SK-N-SH (cell line): ENCODE measurements around the gene BRD1. TPM values are rescaled to one million over a fixed set of nuclear protein-coding genes. Genes with fewer than 3 reads are reported as not detected.

Source experiments
- CTCF ChIA-PET: fragments of 300-600, 350-600 bp; formaldehyde crosslinking; extraction: SDS; loops from one replicate; lab custom pipeline; 2021; lab: Yijun Ruan, JAX
- POLR2A ChIA-PET: fragments of 350-600 bp; sonication (Branson Sonifier 250); formaldehyde crosslinking; extraction: SDS; loops from one replicate; lab custom pipeline; 2020; ENCODE audit warnings: antibody characterized with exemption, inconsistent platforms; lab: Yijun Ruan, JAX
- DNase-seq: peaks from one replicate; pipeline ENCODE4 v3.0.0; 2012
- H2AFZ ChIP-seq: fragments of 200-600 bp; sonication (generic); 2 replicates; pipeline ENCODE4 v1.8.1; 2016; ENCODE audit warnings: antibody characterized with exemption, mild to moderate bottlenecking, low read depth
- H3F3A ChIP-seq: fragments of 200-600 bp; sonication (generic); replicated peaks from 2 replicates; pipeline ENCODE3; 2016; ENCODE audit warnings: antibody characterized with exemption, mild to moderate bottlenecking; ENCODE audit not compliant: insufficient read depth
- H3K27ac ChIP-seq, 2 experiments: fragments of 200-500 bp in 1 of 2; fragments of 200-600 bp in 1 of 2; sonication (Bioruptor generic) in 1 of 2; sonication (generic), shearing (Covaris generic) in 1 of 2; 2 replicates each; pipeline versions ENCODE4 v1.5.1 to v1.6.1; 2014 to 2016; ENCODE audit warnings: low read depth in 2 of 2, inconsistent platforms in 1 of 2, low read length in 1 of 2, mild to moderate bottlenecking in 1 of 2, mixed read lengths in 1 of 2
- H3K27me3 ChIP-seq: fragments of 200-600 bp; sonication (generic), shearing (Covaris generic); 2 replicates; pipeline ENCODE4 v1.6.1; 2016; ENCODE audit warnings: mixed run types; ENCODE audit not compliant: insufficient read depth
- H3K36me3 ChIP-seq, 2 experiments: fragments of 200-500 bp in 1 of 2; fragments of 200-600 bp in 1 of 2; sonication (Bioruptor generic) in 1 of 2; sonication (generic) in 1 of 2; replicated peaks in 1 of 2; 2 replicates each; pipeline versions ENCODE3 to v1.5.1; 2014 to 2016; ENCODE audit warnings: low read length in 1 of 2, mild to moderate bottlenecking in 1 of 2; ENCODE audit not compliant: insufficient read depth in 2 of 2, control insufficient read depth in 1 of 2
- H3K4me1 ChIP-seq, 2 experiments: fragments of 200-500 bp in 1 of 2; fragments of 200-600 bp in 1 of 2; sonication (Bioruptor generic) in 1 of 2; sonication (generic), shearing (Covaris generic) in 1 of 2; 2 replicates each; pipeline versions ENCODE4 v1.5.1 to v1.6.1; 2014 to 2016; ENCODE audit warnings: low read depth in 1 of 2, low read length in 1 of 2, mixed run types in 1 of 2; ENCODE audit not compliant: insufficient read depth in 2 of 2, control insufficient read depth in 1 of 2
- H3K4me2 ChIP-seq: fragments of 200-600 bp; sonication (generic), shearing (Covaris generic); 2 replicates; pipeline ENCODE4 v1.6.1; 2017; ENCODE audit warnings: mixed run types
- H3K4me3 ChIP-seq, 2 experiments: fragments of 200-500 bp in 1 of 2; fragments of 200-600 bp in 1 of 2; sonication (Bioruptor generic) in 1 of 2; sonication (generic), shearing (Covaris generic) in 1 of 2; 2 replicates each; pipeline versions ENCODE4 v1.5.1 to v1.8.1; 2014 to 2016; ENCODE audit warnings: low read depth in 2 of 2, inconsistent platforms in 1 of 2, low read length in 1 of 2, mild to moderate bottlenecking in 1 of 2, mixed read lengths in 1 of 2, moderate library complexity in 1 of 2
- H3K79me2 ChIP-seq: fragments of 200-600 bp; sonication (generic); 2 replicates; pipeline ENCODE4 v1.8.1; 2017; ENCODE audit warnings: mild to moderate bottlenecking; ENCODE audit not compliant: insufficient read depth
- H3K9ac ChIP-seq: fragments of 200-600 bp; sonication (generic); 2 replicates; pipeline ENCODE4 v1.6.1; 2017; ENCODE audit warnings: mixed run types
- H3K9me2 ChIP-seq: fragments of 200-600 bp; sonication (generic); 2 replicates; pipeline ENCODE4 v1.6.1; 2017; ENCODE audit warnings: mixed run types
- H3K9me3 ChIP-seq: fragments of 200-600 bp; sonication (generic); 2 replicates; pipeline ENCODE4 v1.6.1; 2017; ENCODE audit warnings: mixed run types, mild to moderate bottlenecking, moderate library complexity
- H4K20me1 ChIP-seq: fragments of 200-600 bp; sonication (generic); 2 replicates; pipeline ENCODE4 v1.6.1; 2017; ENCODE audit warnings: mild to moderate bottlenecking, mixed run types; ENCODE audit not compliant: insufficient read depth
- EZH2phosphoT487 ChIP-seq: fragments of 200-600 bp; sonication (generic); IDR thresholded peaks from 2 replicates; pipeline ENCODE4 v1.6.1; 2017; ENCODE audit warnings: low read depth, mixed run types, mild to moderate bottlenecking, antibody characterized with exemption, moderate library complexity, borderline replicate concordance
- FOXJ3 ChIP-seq: sonication (generic); formaldehyde crosslinking; IDR thresholded peaks from 2 replicates; pipeline ENCODE4 v1.5.1; 2020; ENCODE audit warnings: mild to moderate bottlenecking, missing genetic modification reagents
- GABPA ChIP-seq: IDR thresholded peaks from 2 replicates; pipeline ENCODE4 v1.4.0; 2012; ENCODE audit warnings: low read depth, mild to moderate bottlenecking
- GATA2 ChIP-seq: sonication (generic); formaldehyde crosslinking; IDR thresholded peaks from 2 replicates; pipeline ENCODE4 v1.5.0; 2020; ENCODE audit warnings: mild to moderate bottlenecking, missing genetic modification reagents
- JUND ChIP-seq: IDR thresholded peaks from 2 replicates; pipeline ENCODE4 v1.4.0; 2012
- POLR2AphosphoS5 ChIP-seq: IDR thresholded peaks from 2 replicates; pipeline ENCODE4 v1.6.1; 2012; ENCODE audit warnings: low read depth, low read length
- RAD21 ChIP-seq: IDR thresholded peaks from 2 replicates; pipeline ENCODE4 v1.6.1; 2012; ENCODE audit warnings: mild to moderate bottlenecking, low read length
- RXRA ChIP-seq: IDR thresholded peaks from 2 replicates; pipeline ENCODE4 v1.4.0; 2012; ENCODE audit warnings: low read depth, mild to moderate bottlenecking, borderline replicate concordance
- SIN3A ChIP-seq: IDR thresholded peaks from 2 replicates; pipeline ENCODE4 v1.6.1; 2012; ENCODE audit warnings: low read depth, mild to moderate bottlenecking, low read length, moderate library complexity, borderline replicate concordance
- SMC3 ChIP-seq: IDR thresholded peaks from 2 replicates; pipeline ENCODE4 v1.6.1; 2012; ENCODE audit warnings: low read depth, low read length, improper control_type of control experiment
- TEAD4 ChIP-seq: IDR thresholded peaks from 2 replicates; pipeline ENCODE4 v1.4.0; 2012; ENCODE audit warnings: mild to moderate bottlenecking, borderline replicate concordance; ENCODE audit not compliant: insufficient read depth
- WGBS: methylation state at CpG from one replicate; pipeline ENCODE4 v1.1.6; 2017; ENCODE audit warnings: low lambda C conversion rate; 5-methylcytosine and 5-hydroxymethylcytosine counted together
- polyA plus RNA-seq, 3 experiments: library from polyadenylated mRNA; depleted of rRNA; stranded (reverse); fragments of >200 nt; gene quantifications; 2 replicates each; pipeline ENCODE4 v1.2.3, GENCODE V29; 2012
- TF ChIP-seq, protein P1 (sequence below): IDR thresholded peaks from 2 replicates; pipeline ENCODE4 v1.4.0; 2012; ENCODE audit warnings: low read depth, borderline replicate concordance
- TF ChIP-seq, protein P2 (sequence below): fragments of 200-600 bp; sonication (generic); IDR thresholded peaks from 2 replicates; pipeline ENCODE4 v1.6.1; 2017; ENCODE audit warnings: antibody characterized with exemption, mild to moderate bottlenecking, moderate library complexity
- TF ChIP-seq, protein P3 (sequence below): IDR thresholded peaks from 2 replicates; pipeline ENCODE4; 2012
- TF ChIP-seq, protein P4 (sequence below): IDR thresholded peaks from 2 replicates; pipeline ENCODE4 v1.4.0; 2012; ENCODE audit warnings: low read depth, borderline replicate concordance
- TF ChIP-seq, protein P5 (sequence below): IDR thresholded peaks from 2 replicates; pipeline ENCODE4 v1.4.0; 2012; ENCODE audit warnings: low read depth
- TF ChIP-seq, protein P6 (sequence below): fragments of 150-350 bp; IDR thresholded peaks from 2 replicates; pipeline ENCODE4 v1.6.1; 2017; ENCODE audit warnings: antibody characterized with exemption, low read length, low read depth, borderline replicate concordance

The BRD1 gene
- polyA plus RNA-seq, 1 of the 3 experiments (the other 2 are of a cell fraction): 10.3 TPM

DNA sequence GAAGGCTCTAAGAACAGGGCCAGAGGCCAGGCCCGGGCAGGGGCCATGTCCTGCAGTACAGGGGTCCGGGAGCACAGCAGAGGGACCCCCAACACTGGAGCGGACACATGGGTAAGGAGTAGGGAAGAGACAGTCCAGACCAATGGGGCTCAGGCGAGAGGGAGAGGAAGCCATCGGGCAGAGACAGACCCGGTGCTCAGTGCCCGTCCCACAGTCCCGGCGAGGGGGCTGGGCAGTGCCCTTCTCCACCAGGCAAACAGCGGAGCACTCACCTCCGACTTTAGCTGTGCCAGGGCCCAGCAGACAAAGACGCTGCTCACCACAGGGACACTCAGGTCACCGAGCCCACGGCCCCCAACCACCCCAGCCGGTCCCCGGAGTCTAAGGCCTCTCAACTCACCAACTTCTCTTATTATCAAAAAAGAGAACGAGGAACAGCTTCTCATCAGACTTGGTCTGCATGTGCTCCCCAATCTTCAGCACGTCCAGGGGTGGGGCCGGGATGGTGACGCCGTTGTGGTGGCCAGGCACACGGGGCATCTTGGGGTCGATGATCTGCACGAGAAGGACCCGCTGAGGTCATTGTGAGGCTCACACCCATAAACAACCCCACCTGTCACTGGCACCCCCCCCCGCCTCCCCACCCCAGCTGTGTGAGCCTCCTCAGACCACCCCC, 52.3 kb downstream of the BRD1 start:
- H3F3A ChIP-seq: no peaks in the 10 kb centered on the region
- CTCF ChIA-PET: no interaction called here
- H3K27ac ChIP-seq: no peak overlapping the region
- no peak overlapping the region for H2AFZ ChIP-seq
- H3K79me2 ChIP-seq: peaks cover 33% of the 10 kb centered on the region
- no peaks in the 10 kb centered on the region for H3K27me3 ChIP-seq
- peaks cover 44% of the 10 kb centered on the region for H4K20me1 ChIP-seq
- H3K9me3 ChIP-seq: no peaks in the 10 kb centered on the region
- TF ChIP-seq, protein P1, sequence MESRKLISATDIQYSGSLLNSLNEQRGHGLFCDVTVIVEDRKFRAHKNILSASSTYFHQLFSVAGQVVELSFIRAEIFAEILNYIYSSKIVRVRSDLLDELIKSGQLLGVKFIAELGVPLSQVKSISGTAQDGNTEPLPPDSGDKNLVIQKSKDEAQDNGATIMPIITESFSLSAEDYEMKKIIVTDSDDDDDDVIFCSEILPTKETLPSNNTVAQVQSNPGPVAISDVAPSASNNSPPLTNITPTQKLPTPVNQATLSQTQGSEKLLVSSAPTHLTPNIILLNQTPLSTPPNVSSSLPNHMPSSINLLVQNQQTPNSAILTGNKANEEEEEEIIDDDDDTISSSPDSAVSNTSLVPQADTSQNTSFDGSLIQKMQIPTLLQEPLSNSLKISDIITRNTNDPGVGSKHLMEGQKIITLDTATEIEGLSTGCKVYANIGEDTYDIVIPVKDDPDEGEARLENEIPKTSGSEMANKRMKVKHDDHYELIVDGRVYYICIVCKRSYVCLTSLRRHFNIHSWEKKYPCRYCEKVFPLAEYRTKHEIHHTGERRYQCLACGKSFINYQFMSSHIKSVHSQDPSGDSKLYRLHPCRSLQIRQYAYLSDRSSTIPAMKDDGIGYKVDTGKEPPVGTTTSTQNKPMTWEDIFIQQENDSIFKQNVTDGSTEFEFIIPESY: no peak
- TF ChIP-seq, protein P2, sequence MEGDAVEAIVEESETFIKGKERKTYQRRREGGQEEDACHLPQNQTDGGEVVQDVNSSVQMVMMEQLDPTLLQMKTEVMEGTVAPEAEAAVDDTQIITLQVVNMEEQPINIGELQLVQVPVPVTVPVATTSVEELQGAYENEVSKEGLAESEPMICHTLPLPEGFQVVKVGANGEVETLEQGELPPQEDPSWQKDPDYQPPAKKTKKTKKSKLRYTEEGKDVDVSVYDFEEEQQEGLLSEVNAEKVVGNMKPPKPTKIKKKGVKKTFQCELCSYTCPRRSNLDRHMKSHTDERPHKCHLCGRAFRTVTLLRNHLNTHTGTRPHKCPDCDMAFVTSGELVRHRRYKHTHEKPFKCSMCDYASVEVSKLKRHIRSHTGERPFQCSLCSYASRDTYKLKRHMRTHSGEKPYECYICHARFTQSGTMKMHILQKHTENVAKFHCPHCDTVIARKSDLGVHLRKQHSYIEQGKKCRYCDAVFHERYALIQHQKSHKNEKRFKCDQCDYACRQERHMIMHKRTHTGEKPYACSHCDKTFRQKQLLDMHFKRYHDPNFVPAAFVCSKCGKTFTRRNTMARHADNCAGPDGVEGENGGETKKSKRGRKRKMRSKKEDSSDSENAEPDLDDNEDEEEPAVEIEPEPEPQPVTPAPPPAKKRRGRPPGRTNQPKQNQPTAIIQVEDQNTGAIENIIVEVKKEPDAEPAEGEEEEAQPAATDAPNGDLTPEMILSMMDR: no peak
- no peak for TF ChIP-seq GABPA
- TF ChIP-seq JUND: no peak
- TF ChIP-seq POLR2AphosphoS5: no peak
- TF ChIP-seq, protein P3, sequence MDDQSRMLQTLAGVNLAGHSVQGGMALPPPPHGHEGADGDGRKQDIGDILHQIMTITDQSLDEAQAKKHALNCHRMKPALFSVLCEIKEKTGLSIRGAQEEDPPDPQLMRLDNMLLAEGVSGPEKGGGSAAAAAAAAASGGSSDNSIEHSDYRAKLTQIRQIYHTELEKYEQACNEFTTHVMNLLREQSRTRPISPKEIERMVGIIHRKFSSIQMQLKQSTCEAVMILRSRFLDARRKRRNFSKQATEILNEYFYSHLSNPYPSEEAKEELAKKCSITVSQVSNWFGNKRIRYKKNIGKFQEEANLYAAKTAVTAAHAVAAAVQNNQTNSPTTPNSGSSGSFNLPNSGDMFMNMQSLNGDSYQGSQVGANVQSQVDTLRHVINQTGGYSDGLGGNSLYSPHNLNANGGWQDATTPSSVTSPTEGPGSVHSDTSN: no peak
- TF ChIP-seq RXRA: no peak
- TF ChIP-seq SIN3A: no peak
- no peak for TF ChIP-seq GATA2 (CRISPR knock-in tag)
- TF ChIP-seq EZH2phosphoT487: no peak
- no peak for TF ChIP-seq SMC3
- TF ChIP-seq, protein P4, sequence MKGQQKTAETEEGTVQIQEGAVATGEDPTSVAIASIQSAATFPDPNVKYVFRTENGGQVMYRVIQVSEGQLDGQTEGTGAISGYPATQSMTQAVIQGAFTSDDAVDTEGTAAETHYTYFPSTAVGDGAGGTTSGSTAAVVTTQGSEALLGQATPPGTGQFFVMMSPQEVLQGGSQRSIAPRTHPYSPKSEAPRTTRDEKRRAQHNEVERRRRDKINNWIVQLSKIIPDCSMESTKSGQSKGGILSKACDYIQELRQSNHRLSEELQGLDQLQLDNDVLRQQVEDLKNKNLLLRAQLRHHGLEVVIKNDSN: no peak
- TF ChIP-seq, protein P5, sequence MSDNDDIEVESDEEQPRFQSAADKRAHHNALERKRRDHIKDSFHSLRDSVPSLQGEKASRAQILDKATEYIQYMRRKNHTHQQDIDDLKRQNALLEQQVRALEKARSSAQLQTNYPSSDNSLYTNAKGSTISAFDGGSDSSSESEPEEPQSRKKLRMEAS: no peak
- TF ChIP-seq TEAD4: no peak
- TF ChIP-seq, protein P6, sequence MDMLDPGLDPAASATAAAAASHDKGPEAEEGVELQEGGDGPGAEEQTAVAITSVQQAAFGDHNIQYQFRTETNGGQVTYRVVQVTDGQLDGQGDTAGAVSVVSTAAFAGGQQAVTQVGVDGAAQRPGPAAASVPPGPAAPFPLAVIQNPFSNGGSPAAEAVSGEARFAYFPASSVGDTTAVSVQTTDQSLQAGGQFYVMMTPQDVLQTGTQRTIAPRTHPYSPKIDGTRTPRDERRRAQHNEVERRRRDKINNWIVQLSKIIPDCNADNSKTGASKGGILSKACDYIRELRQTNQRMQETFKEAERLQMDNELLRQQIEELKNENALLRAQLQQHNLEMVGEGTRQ: no peak
- TF ChIP-seq FOXJ3 (CRISPR knock-in tag): no peak
- TF ChIP-seq RAD21: no peak
- TF ChIP-seq, all 33 proteins: peak for 0
- Histone ChIP-seq H3K4me1 (no peaks in the 10 kb centered on the region; a peak in 1 of 4 replicates), H3K4me2 (no peak overlapping the region), H3K4me3 (no peak overlapping the region), H3K9ac (no peak overlapping the region), H3K36me3 (peaks cover 10 to 62% of the 10 kb centered on the region in 2 experiments), H3K9me2 (no peaks in the 10 kb centered on the region)
- 94% methylated on average over 10 of the region's 26 CpGs for WGBS
- DNase-seq: no peak
- POLR2A ChIA-PET: interaction anchor here (0.6 kb wide), 1 partner anchor 50 kb away, joined by 3 read pairs; no protein-coding TSS in a partner anchor
